Head of caudate nucleus (tissue), 42 donors: Measurements from ENCODE around the gene MRPL2.

Experiments used
- DNase-seq, 42 donors: peaks; one replicate each; pipeline versions ENCODE4 v3.0.0 to v3.0.0-alpha.2; 2020 to 2021; ENCODE audit warnings: mixed read lengths in 7 of 42
- intact Hi-C: fragments of 100-400 bp; cut with DNase I; formaldehyde crosslinking; loops from one replicate; pipeline ENCODE4 v1.15.0; 2022

Gene MRPL2

DNA sequence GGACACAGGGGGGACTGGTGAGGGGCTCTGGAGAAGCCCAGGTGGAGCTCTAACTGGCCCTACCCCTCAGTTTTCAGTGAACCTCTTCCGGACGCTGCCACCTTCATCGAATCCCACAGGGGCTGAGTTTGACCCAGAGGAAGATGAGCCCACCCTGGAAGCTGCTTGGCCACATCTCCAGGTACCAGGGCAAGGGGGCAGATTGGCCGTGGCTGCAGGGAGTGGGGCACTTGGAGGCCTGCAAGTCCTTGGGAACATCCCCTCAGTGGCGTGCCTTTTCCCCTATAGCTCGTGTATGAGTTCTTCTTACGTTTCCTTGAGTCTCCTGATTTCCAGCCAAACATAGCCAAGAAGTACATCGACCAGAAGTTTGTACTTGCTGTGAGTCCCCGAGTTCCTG lies 52.1 kb downstream of the MRPL2 start:
- DNase-seq, result no peak
- intact Hi-C loops, result no loop called here

DNA sequence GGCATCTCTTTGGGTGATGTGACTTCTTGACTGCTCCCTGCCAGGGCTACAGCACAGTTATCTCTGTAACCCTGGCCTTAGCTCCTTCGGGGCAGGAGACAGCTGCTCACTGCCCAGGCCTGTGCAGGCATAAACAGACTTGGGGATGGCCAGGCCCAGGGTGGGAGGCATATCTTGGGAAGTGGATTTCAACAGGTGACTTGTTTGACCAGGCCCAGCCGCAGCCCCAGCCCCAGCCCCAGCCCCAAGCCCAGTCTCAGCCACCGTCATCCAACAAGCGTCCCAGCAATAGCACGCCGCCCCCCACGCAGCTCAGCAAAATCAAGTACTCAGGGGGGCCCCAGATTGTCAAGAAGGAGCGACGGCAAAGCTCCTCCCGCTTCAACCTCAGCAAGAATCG lies 53.0 kb downstream of the MRPL2 start:
- no peak for DNase-seq
- intact Hi-C loops, result no loop called here

DNA sequence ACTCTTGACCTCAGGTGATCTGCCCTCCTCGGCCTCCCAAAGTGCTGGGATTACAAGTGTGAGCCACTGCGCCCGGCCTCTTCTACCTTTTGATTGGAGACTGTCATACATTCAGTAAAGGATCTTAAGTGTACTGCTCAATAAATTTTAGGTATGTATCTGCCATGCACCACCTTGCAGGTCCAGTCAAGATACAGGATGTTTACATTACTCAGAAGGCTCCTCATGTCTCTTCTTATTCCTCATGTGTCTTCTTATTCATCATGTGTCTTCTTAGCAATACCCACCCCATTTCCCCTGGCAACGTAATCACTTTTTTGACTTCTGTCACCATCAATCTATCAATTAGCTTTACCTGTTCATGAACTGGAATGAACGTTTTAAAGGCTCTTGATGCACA lies 53.4 kb downstream of the MRPL2 start:
- intact Hi-C loops, result no loop called here
- DNase-seq, result no peak
